Pancreas (tissue), 10 donors: ENCODE measurements around the gene SNX21. TPM values are rescaled to one million over a fixed set of nuclear protein-coding genes. Genes with fewer than 3 reads are reported as not detected.

Experiments used
- ATAC-seq, 4 donors: fragments of 200-7000 bp; cut with Tn5 transposase; one replicate each; pipeline versions ENCODE4 v1.8.0 to v1.9.1; 2020; ENCODE audit warnings: mild to moderate bottlenecking in 4 of 4, moderate library complexity in 4 of 4
- DNase-seq, 6 donors: peaks; one replicate each; pipeline ENCODE4 v3.0.0-alpha.2; 2020
- FAIRE-seq: peaks from 2 replicates; lab custom pipeline; 2012; peaks lifted over from hg19 to GRCh38; lab: Jason Lieb, UNC
- H3K27ac ChIP-seq, 4 donors: fragments of 200-600 bp; sonication (generic); 1 replicate in 3 of 4; 2 replicates in 1 of 4; pipeline versions ENCODE4 v1.5.0 to v1.8.0; 2020
- H3K27me3 ChIP-seq, 4 donors: fragments of 200-600 bp; one replicate each; pipeline ENCODE4 v1.8.0; 2021
- H3K36me3 ChIP-seq, 3 donors: fragments of 200-600 bp; sonication (generic) in 1 of 3; one replicate each; pipeline versions ENCODE4 v1.5.0 to v1.8.0; 2020 to 2021
- H3K4me1 ChIP-seq, 3 donors: fragments of 200-600 bp; one replicate each; pipeline ENCODE4 v1.8.0; 2021
- H3K4me3 ChIP-seq, 4 donors: fragments of 200-600 bp; sonication (generic) in 2 of 4; one replicate each; pipeline versions ENCODE4 v1.5.0 to v1.8.0; 2020 to 2021
- H3K9me3 ChIP-seq, 4 donors: fragments of 200-600 bp; one replicate each; pipeline ENCODE4 v1.8.0; 2021
- WGBS, 2 donors: extraction: QIAGEN DNeasy Blood & Tissue Kit; methylation state at CpG; one replicate each; pipeline ENCODE4 v1.1.7; 2013; 5-methylcytosine and 5-hydroxymethylcytosine counted together
- intact Hi-C, 3 donors: fragments of 100-400 bp; cut with DNase I; formaldehyde crosslinking; loops; one replicate each; pipeline versions ENCODE4 v1.11.1 to v1.14.2; 2022
- polyA plus RNA-seq, 2 donors: library from polyadenylated mRNA; stranded (reverse); fragments of 200-250 nt; gene quantifications; one replicate each; pipeline ENCODE4 v1.2.3, GENCODE V29; 2013
- total RNA-seq, 6 donors: library from RNA; stranded (reverse); fragmentation: NEBNext Ultra II Directional in 4 of 6; extraction: Animal tissue kit (Norgen Biotek cat#: 25700) in 4 of 6; gene quantifications; one replicate each; pipeline versions ENCODE4 v1.2.1 to v1.2.4, GENCODE V29; 2021 to 2023
- TF ChIP-seq, protein P1 (sequence below), 4 donors: fragments of 200-600 bp; sonication (generic) in 3 of 4; IDR thresholded peaks; one replicate each; pipeline versions ENCODE4 v1.5.0 to v1.8.0; 2021; ENCODE audit warnings: antibody characterized with exemption in 4 of 4
- donor health status: healthy with polysubstance abuse.
- donor health status: DM: no; HTN: no; CAD: no; lungs with moderate emphysema.
- donor health status: DM: no; HTN: no; CAD: no.
- donor health status: control.
- donor health status: control.
- donor health status: Bipolar disorder and iron deficiency.
- donor health status: DM: yes; HTN: yes; CAD: no.
- donor health status: DM: no; HTN: no; CAD: no.
- donor health status: DM: no; HTN: no; CAD: no.
- donor health status: DM: yes; HTN: yes; CAD: no.

Gene SNX21
- total and polyA plus RNA-seq, 8 donors, result 4.6 to 22.6 (median 6.7) TPM

DNA sequence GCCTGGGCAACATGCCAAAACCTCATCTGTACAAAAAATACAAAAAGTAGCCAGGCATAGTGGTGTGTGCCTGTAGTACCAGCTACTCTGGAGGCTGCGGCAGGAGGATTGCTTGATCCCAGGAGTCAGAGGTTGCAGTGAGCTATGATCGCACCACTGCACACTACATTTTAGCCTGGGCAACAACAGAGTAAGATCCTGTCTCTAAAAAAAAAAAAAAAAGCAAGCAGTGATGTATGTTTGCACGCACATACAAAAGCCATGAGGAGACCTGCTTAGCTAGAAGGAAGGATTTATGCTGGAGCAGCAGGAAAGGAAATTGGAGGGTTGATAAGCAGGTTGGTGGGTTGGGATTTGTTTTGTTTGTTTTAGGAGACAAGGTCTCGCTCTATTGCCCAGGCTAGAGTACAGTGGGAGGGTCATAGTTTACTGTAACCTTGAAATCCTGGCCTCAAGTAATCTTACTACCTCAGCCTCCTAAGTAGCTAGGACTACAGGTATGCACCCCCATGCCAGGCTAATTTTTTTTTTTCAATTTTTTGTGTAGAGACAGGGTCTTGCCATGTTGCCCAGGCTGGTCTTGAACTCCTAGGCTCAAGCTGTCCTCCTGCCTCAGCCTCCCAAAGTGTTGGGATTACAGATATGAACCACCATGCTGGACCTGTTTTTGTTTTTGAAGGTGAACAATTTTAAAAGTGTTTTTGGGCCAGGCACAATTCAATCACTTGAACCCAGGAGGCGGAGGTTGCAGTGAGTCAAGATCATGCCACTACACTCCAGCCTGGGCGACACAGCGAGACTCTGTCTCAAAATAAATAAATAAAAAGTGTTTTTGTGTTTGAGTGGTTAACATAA, 27.8 kb downstream of the SNX21 start:
- WGBS, 2 donors, result 83 to 87% methylated on average over 7 of the region's 7 CpGs
- Histone ChIP-seq H3K4me3 (no peak overlapping the region), H3K9me3 (no peaks in the 10 kb centered on the region), H3K36me3 (no peaks in the 10 kb centered on the region), H3K4me1 (peaks cover under 1 to 8% (median 1%) of the 10 kb centered on the region in 3 donors), H3K27me3 (no peaks in the 10 kb centered on the region), H3K27ac (no peak overlapping the region)
- no peak for ATAC-seq
- TF ChIP-seq, protein P1, sequence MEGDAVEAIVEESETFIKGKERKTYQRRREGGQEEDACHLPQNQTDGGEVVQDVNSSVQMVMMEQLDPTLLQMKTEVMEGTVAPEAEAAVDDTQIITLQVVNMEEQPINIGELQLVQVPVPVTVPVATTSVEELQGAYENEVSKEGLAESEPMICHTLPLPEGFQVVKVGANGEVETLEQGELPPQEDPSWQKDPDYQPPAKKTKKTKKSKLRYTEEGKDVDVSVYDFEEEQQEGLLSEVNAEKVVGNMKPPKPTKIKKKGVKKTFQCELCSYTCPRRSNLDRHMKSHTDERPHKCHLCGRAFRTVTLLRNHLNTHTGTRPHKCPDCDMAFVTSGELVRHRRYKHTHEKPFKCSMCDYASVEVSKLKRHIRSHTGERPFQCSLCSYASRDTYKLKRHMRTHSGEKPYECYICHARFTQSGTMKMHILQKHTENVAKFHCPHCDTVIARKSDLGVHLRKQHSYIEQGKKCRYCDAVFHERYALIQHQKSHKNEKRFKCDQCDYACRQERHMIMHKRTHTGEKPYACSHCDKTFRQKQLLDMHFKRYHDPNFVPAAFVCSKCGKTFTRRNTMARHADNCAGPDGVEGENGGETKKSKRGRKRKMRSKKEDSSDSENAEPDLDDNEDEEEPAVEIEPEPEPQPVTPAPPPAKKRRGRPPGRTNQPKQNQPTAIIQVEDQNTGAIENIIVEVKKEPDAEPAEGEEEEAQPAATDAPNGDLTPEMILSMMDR (IDR thresholded peaks at IDR 0.05), result no peak
- no peak for FAIRE-seq
- DNase-seq, result no peak
- intact Hi-C loops, result no loop called here

DNA sequence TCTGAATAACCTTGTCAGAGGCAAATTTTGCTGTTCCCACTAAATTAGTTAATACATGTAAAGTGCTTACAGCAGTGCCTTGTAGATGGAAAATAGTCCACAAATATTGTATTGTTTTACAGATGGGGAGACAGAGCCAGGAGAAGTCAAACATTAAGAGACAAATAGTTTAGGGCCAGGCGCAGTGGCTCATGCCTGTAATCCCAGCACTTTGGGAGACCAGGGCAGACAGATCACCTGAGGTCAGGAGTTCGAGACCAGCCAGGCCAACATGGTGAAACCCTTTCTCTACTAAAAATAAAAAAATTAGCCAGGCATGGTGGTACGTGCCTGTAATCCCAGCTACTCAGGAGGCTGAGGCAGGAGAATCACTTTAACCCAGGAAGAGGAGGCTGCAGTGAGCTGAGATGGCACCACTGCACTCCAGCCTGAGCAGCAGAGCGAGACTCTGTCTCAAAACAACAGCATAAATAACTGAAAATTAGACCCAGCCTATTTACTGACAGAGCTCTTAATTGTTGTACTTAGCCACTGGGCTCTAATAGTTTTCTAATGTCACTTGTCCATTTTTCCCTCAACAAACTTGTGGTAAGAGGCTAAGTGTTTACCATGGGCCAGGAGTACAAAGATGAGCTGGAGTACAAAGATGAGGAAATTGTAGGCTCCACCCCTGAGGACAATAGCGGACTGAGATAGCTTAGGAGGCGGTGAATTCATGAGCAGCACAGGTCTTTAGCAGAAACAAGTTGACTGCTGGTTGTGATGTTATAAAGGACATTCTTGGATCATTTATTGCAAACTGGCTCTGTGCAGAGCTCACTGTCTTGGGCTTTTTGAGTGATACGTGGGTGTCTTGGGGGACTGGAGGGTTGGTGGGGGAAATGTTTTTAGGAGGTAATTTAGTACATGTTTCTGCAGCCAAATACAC, 30.2 kb downstream of the SNX21 start:
- H3K27me3 ChIP-seq, result no peaks in the 10 kb centered on the region
- WGBS, 2 donors, result 84 to 90% methylated on average over 7 of the region's 7 CpGs
- no peaks in the 10 kb centered on the region for H3K9me3 ChIP-seq
- DNase-seq, result no peak
- intact Hi-C loops, result no loop called here
- no peak overlapping the region for H3K4me3 ChIP-seq
- TF ChIP-seq, protein P1 (IDR thresholded peaks at IDR 0.05), result no peak
- FAIRE-seq, result no peak
- no peak for ATAC-seq
- H3K4me1 ChIP-seq, result no peaks in the 10 kb centered on the region
- no peaks in the 10 kb centered on the region for H3K36me3 ChIP-seq
- H3K27ac ChIP-seq, result no peak overlapping the region

DNA sequence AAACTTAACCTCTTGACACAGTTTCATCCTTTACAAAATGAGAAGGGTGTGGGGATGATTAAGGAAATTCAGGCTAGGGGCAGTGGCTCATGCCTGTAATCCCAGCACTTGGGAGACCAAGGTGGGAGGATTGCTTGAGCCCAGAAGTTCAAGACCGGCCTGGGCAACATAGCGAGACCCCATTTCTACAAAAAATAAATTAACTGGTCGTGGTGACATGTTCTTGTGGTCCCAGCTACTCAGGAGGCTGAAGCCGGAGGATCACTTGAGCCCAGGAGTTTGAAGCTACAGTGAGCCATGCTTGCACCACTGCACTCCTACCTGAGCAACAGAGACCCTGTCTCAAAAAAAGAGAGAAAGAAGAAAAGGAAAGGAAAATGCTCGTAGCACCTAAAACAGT, 32.9 kb downstream of the SNX21 start:
- H3K9me3 ChIP-seq, result no peaks in the 10 kb centered on the region
- WGBS, 2 donors, result 95% methylated on average over 5 of the region's 5 CpGs
- no peak overlapping the region for H3K4me3 ChIP-seq
- FAIRE-seq (no peak), DNase-seq (no peak), ATAC-seq (no peak)
- intact Hi-C loops, result no loop called here
- H3K27ac ChIP-seq, result no peak overlapping the region
- H3K4me1 ChIP-seq, result no peaks in the 10 kb centered on the region
- TF ChIP-seq, protein P1 (IDR thresholded peaks at IDR 0.05), result no peak
- H3K36me3 ChIP-seq, result no peaks in the 10 kb centered on the region
- no peaks in the 10 kb centered on the region for H3K27me3 ChIP-seq

- FAIRE-seq (no peak), ATAC-seq (peak in 1 of 4 donors; percentile 48), DNase-seq (no peak)
- Histone ChIP-seq H3K4me1 (no peaks in the 10 kb centered on the region), H3K27ac (no peak overlapping the region), H3K4me3 (no peak overlapping the region), H3K27me3 (no peaks in the 10 kb centered on the region), H3K9me3 (no peaks in the 10 kb centered on the region), H3K36me3 (no peaks in the 10 kb centered on the region)
- WGBS, 2 donors, result 63% methylated on average over 6 of the region's 6 CpGs
- intact Hi-C loops, result no loop called here
- TF ChIP-seq, protein P1 (IDR thresholded peaks at IDR 0.05), result no peak
Measured at GRCh38 chr20:45867136-45867818, 33.7 kb downstream of the SNX21 start.
